ENCODE data around the gene CD47.

The CD47 gene

DNA sequence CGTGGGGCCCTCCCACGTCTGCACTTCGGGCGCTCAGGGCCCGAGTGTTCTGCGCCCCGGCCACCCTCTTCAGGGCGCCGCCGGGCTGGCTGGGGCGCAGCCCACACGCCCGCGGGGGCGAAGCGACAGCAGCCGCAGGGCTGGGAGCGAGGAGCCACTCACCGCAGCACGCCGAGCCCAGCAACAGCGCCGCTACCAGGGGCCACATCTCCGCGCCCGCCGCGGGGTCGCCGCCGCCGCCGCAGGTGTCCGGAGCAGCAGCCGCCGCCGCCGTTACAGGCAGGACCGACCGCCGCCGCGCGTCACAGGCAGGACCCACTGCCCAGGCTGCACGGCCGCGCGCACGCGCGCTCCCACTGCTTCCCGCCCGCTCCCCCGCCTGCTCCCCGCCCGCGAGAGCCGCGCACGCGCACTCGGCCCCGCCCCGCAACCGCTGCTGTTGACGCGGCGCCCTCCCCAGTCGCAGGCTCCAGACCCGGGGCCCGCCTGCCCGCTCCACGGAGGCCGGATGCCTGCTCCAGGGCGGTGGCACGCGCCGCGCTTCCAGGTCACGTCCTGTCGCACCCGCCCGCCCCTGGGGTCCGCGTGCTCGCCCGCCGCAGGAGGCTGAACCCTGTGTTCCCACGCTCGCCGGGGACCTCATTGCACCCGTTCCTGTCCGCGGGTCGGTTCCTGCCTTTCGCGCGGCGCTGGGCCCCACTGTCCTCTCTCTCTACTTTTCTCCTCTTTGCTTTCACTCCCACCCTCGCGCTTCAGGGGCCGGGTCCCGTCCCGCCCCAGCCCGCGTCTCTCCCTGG lies at the start of gene CD47:
Gene CD47, minus strand, starts transcription at position 331 of the 797 bp plus-strand sequence. Its CDS starts 123 bp downstream, at position 208.
- DNase-seq (ENCODE audit: low read depth, low spot score), result peak; percentile 54

- DNase-seq (ENCODE audit: low read depth, low spot score), result no peak
Observed at GRCh38 chr3:108137460-108137814, 46.6 kb upstream of the CD47 start.

- DNase-seq (ENCODE audit: low read depth, low spot score), result no peak
Observed at GRCh38 chr3:108136561-108137459, 46.0 kb upstream of the CD47 start.

DNA sequence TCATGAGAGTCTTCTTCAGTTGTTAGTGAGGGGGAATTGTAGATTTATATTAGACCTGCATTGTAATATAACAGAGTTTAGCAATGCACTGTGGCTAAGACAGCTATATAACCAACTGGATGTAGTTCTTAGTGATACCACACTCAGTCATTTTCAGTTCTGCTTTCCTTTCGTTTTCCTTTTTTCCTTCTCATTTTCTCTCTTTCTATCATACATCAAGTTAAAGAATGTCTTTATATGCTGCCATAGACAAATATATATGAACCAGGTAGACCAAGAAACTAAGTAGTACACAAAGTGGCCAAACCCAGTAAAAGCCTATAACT lies 43.7 kb upstream of the CD47 start:
- DNase-seq (ENCODE audit: low read depth, low spot score), result no peak

DNA sequence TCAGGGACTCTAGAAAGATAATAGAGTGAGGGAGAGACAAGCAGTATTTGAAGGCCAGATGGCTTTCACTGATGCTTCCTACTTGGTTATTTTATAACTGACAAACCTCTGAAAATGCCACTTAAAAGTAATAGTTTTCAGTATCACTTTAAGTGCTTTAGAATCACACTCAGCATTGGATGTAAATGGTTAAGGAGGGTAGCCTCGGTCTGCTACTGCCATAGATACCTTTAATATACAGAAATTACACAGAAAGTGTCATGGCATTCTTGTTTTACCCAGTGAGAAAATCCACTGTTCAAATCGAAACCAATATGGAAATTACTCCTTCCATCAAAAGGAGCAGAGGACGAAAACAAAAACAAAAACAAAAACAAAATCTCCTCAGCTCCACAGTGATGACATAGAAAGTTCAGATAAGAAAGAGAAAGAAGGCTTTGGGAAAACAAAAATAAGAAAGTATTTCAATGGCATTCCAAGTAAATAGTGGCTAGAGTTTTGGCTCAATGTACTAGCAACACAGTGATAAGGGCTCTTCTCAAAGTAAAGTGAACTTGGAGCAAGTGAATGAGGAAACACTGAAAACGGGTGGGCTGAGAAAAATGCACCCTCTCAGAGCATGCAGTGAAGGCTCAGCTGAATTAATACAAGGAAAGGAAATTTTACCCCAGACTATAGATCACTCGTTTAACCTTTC lies 43.2 kb upstream of the CD47 start:
- DNase-seq (ENCODE audit: low read depth, low spot score), result no peak

DNA sequence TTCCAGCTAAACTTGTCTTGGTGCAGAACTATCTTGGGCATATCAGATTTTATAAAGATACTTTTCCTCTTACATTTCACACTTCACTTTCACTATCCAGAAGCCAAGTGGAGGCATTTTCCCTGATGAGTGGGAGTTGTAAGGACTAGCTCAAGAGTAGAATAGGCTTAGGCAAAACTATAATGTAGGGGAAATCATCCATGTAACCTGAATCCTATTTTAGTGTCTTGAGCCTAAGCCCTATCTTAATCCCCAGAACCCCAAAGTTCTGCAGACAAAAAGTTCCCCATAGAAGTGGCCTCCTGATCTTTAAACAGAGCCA lies 42.2 kb upstream of the CD47 start:
- no peak for DNase-seq (ENCODE audit: low read depth, low spot score)

DNA sequence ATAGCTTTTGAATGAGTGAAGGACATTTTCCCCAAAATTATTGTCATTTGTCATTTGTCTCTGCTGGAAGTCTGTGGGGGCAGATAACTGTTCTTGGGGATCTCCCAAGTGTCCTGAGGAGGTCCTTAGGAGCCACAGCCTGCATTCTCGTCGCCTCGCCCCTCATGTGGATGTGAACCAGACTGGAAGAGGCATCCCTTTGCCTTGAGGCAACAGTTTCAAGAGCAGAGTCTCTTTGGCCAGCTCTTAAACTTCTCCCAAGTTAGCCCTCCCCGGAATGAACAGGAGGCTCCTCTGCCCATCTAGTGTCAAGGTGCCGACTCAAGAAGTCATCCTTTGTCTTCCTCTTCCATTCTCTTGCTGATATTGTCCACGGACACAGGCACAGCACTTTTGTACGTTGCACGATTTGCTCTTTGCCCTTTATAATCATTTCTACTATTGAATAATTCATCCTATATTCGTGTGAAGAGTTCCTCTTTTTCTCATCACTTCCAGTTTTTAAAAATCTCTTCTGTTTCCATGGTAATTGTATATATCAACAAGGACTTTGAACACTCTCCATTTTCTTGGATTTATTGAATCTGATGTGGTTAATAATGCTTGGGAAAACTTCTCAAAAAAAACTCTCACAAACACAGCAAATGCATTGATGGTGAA lies 40.8 kb upstream of the CD47 start:
- DNase-seq (ENCODE audit: low read depth, low spot score), result no peak

DNA sequence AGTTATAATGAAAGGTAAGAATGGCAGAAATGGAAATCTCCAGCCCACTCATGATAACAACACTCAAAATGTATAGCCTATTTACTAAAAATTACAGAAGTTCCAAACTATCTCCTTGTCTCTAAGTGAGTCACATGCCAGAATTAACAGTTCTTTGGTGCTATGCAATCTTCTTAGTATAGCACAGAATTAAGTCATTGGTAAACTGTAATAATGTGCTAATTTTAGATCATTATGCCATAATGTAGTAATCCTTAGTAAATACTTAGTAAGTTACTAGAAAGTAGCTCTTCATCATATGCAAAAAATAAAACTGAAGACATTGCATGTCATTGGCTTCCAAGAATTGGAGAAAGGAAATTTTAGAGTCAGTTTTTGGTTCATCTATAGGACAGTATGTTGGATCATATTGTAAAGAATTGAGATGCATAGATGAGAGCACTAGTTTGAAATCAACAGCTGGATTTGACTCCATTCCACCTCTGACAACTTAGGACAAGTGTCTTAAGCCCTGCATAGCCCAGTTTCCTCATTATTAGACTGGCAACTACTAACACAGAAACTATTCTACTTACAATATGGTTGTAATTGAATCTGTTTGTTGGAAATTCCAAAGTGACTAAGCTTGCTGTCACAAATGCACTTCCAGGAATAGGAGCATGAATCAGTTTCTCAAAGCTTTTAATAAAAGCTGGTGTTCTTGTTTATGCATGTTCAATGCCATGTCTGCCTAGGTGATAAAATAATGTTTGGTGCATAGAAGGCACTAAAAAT lies 40.1 kb upstream of the CD47 start:
- no peak for DNase-seq (ENCODE audit: low read depth, low spot score)

DNA sequence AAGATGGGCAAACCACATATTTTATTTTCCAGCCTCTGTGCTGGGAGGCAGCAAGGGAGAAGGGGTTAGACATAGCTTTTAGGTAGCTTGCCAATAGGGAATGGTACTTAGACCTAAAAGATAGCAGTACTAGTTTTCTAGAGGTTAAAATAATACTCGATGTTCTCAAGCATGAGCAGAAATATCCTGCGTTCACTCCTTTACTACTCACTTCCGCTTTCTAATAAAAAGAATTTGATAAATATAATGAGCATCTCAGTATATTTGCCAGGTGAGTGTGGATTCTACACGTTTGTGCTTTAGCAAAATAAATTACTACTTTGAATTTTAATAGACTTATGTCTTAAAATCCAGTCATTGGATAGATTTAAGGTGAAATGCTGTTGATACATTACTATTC lies 39.4 kb upstream of the CD47 start:
- DNase-seq (ENCODE audit: low read depth, low spot score), result no peak

- DNase-seq (ENCODE audit: low read depth, low spot score), result no peak
Observed at GRCh38 chr3:108127301-108127988, 36.6 kb upstream of the CD47 start.

GRCh38 chr3:108126348-108126747 lies 35.5 kb upstream of the CD47 start:
- DNase-seq (ENCODE audit: low read depth, low spot score), result no peak

DNA sequence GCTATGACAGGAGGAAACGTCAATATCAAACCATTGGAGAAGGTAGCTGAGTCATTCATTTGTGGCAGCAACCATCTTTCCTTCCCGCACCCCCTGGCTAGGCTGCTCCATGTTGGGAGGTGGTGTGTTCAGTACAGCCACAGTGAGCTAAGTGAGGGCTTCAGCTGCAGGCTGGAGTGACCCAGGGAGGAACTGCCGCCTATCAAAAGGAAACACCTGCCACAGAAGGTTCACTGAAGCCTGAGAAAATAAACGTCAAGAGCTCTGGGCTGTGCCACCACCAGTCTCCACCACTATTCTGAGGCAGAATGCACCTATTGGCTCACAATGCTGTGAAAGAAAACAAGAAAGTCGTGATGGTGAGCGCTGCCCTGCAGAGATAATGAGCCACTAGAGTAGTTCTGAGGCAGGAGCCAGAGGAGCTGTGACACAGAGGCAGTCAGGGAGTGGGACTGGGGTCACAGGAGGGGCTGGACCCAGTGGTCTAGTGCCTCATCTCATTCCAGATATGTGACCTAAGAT lies 34.8 kb upstream of the CD47 start:
- no peak for DNase-seq (ENCODE audit: low read depth, low spot score)

DNA sequence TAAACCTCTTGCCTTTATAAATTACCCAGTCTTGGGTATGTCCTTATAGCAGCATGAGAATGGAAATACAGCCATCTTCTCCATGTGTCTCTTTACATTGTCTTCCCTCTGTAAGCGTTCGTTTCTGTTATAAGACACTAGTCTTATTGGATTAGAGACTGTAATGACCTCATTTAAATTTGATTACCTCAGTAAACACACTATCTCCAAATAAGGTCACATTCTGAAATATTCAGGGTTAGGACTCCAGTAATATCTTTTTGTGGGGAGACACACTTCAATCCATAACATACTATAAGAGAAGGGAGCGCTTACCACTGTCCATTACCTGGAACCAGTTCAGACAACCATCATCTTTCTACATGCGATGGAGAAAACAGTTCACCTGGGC lies 34.3 kb upstream of the CD47 start:
- DNase-seq (ENCODE audit: low read depth, low spot score), result no peak

- no peak for DNase-seq (ENCODE audit: low read depth, low spot score)
Observed at GRCh38 chr3:108124337-108125152, 33.7 kb upstream of the CD47 start.

DNA sequence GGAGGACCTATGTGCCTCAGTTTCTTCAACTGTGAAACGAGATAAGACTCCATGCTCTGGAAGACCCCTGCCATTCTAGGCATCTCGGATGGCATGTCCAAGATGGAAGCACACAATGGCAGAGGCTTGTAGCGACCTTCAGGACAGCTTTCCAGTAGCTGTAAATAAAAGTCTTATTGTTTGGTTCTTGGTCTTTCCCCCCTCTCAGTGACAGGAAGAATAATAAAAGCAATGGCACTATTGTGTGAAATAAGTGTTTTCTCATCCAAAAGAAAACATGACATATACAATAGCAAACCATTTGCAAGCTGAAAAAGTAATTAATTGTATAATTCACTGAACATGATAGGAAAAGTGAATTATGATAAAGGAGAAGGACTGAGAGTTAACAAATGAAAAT lies 32.5 kb upstream of the CD47 start:
- no peak for DNase-seq (ENCODE audit: low read depth, low spot score)

GRCh38 chr3:108122276-108122675 lies 31.4 kb upstream of the CD47 start:
- DNase-seq (ENCODE audit: low read depth, low spot score), result no peak

- DNase-seq (ENCODE audit: low read depth, low spot score), result no peak
Observed at GRCh38 chr3:108119398-108120104, 28.7 kb upstream of the CD47 start.

- no peak for DNase-seq (ENCODE audit: low read depth, low spot score)
Observed at GRCh38 chr3:108118038-108118768, 27.4 kb upstream of the CD47 start.
